SK-N-SH (cell line): ENCODE data around the gene SHQ1. TPM values are rescaled to one million over a fixed set of nuclear protein-coding genes. Genes with fewer than 3 reads are reported as not detected.
A peak's percentile ranks its signal among the peaks of the same experiment; 100 is the strongest.
"Not testable (repeated sequence)": the region's sequence is repeated elsewhere in the genome, so short reads cannot be mapped to it uniquely, and the experiment has no call there.

ENCODE experiments used
- CTCF ChIA-PET: fragments of 300-600, 350-600 bp; formaldehyde crosslinking; extraction: SDS; loops from one replicate; lab custom pipeline; 2021; lab: Yijun Ruan, JAX
- POLR2A ChIA-PET: fragments of 350-600 bp; sonication (Branson Sonifier 250); formaldehyde crosslinking; extraction: SDS; loops from one replicate; lab custom pipeline; 2020; ENCODE audit warnings: antibody characterized with exemption, inconsistent platforms; lab: Yijun Ruan, JAX
- DNase-seq: peaks from one replicate; pipeline ENCODE4 v3.0.0; 2012
- H2AFZ ChIP-seq: fragments of 200-600 bp; sonication (generic); 2 replicates; pipeline ENCODE4 v1.8.1; 2016; ENCODE audit warnings: antibody characterized with exemption, mild to moderate bottlenecking, low read depth
- H3F3A ChIP-seq: fragments of 200-600 bp; sonication (generic); replicated peaks from 2 replicates; pipeline ENCODE3; 2016; ENCODE audit warnings: antibody characterized with exemption, mild to moderate bottlenecking; ENCODE audit not compliant: insufficient read depth
- H3K27ac ChIP-seq, 2 experiments: fragments of 200-500 bp in 1 of 2; fragments of 200-600 bp in 1 of 2; sonication (Bioruptor generic) in 1 of 2; sonication (generic), shearing (Covaris generic) in 1 of 2; 2 replicates each; pipeline versions ENCODE4 v1.5.1 to v1.6.1; 2014 to 2016; ENCODE audit warnings: low read depth in 2 of 2, inconsistent platforms in 1 of 2, low read length in 1 of 2, mild to moderate bottlenecking in 1 of 2, mixed read lengths in 1 of 2
- H3K27me3 ChIP-seq: fragments of 200-600 bp; sonication (generic), shearing (Covaris generic); 2 replicates; pipeline ENCODE4 v1.6.1; 2016; ENCODE audit warnings: mixed run types; ENCODE audit not compliant: insufficient read depth
- H3K36me3 ChIP-seq, 2 experiments: fragments of 200-500 bp in 1 of 2; fragments of 200-600 bp in 1 of 2; sonication (Bioruptor generic) in 1 of 2; sonication (generic) in 1 of 2; replicated peaks in 1 of 2; 2 replicates each; pipeline versions ENCODE3 to v1.5.1; 2014 to 2016; ENCODE audit warnings: low read length in 1 of 2, mild to moderate bottlenecking in 1 of 2; ENCODE audit not compliant: insufficient read depth in 2 of 2, control insufficient read depth in 1 of 2
- H3K4me1 ChIP-seq, 2 experiments: fragments of 200-500 bp in 1 of 2; fragments of 200-600 bp in 1 of 2; sonication (Bioruptor generic) in 1 of 2; sonication (generic), shearing (Covaris generic) in 1 of 2; 2 replicates each; pipeline versions ENCODE4 v1.5.1 to v1.6.1; 2014 to 2016; ENCODE audit warnings: low read depth in 1 of 2, low read length in 1 of 2, mixed run types in 1 of 2; ENCODE audit not compliant: insufficient read depth in 2 of 2, control insufficient read depth in 1 of 2
- H3K4me2 ChIP-seq: fragments of 200-600 bp; sonication (generic), shearing (Covaris generic); 2 replicates; pipeline ENCODE4 v1.6.1; 2017; ENCODE audit warnings: mixed run types
- H3K4me3 ChIP-seq, 2 experiments: fragments of 200-500 bp in 1 of 2; fragments of 200-600 bp in 1 of 2; sonication (Bioruptor generic) in 1 of 2; sonication (generic), shearing (Covaris generic) in 1 of 2; 2 replicates each; pipeline versions ENCODE4 v1.5.1 to v1.8.1; 2014 to 2016; ENCODE audit warnings: low read depth in 2 of 2, inconsistent platforms in 1 of 2, low read length in 1 of 2, mild to moderate bottlenecking in 1 of 2, mixed read lengths in 1 of 2, moderate library complexity in 1 of 2
- H3K79me2 ChIP-seq: fragments of 200-600 bp; sonication (generic); 2 replicates; pipeline ENCODE4 v1.8.1; 2017; ENCODE audit warnings: mild to moderate bottlenecking; ENCODE audit not compliant: insufficient read depth
- H3K9ac ChIP-seq: fragments of 200-600 bp; sonication (generic); 2 replicates; pipeline ENCODE4 v1.6.1; 2017; ENCODE audit warnings: mixed run types
- H3K9me2 ChIP-seq: fragments of 200-600 bp; sonication (generic); 2 replicates; pipeline ENCODE4 v1.6.1; 2017; ENCODE audit warnings: mixed run types
- H3K9me3 ChIP-seq: fragments of 200-600 bp; sonication (generic); 2 replicates; pipeline ENCODE4 v1.6.1; 2017; ENCODE audit warnings: mixed run types, mild to moderate bottlenecking, moderate library complexity
- H4K20me1 ChIP-seq: fragments of 200-600 bp; sonication (generic); 2 replicates; pipeline ENCODE4 v1.6.1; 2017; ENCODE audit warnings: mild to moderate bottlenecking, mixed run types; ENCODE audit not compliant: insufficient read depth
- CHD2 ChIP-seq: fragments of 150-350 bp; IDR thresholded peaks from 2 replicates; pipeline ENCODE4 v1.6.1; 2018; ENCODE audit warnings: low read length; ENCODE audit not compliant: partially characterized antibody
- ELF1 ChIP-seq: IDR thresholded peaks from 2 replicates; pipeline ENCODE4 v1.4.0; 2012
- EP300 ChIP-seq, 2 experiments: IDR thresholded peaks; 2 replicates each; pipeline versions ENCODE4 v1.4.0 to v1.6.1; 2012; ENCODE audit warnings: borderline replicate concordance in 1 of 2, low read depth in 1 of 2, low read length in 1 of 2
- EZH2phosphoT487 ChIP-seq: fragments of 200-600 bp; sonication (generic); IDR thresholded peaks from 2 replicates; pipeline ENCODE4 v1.6.1; 2017; ENCODE audit warnings: low read depth, mixed run types, mild to moderate bottlenecking, antibody characterized with exemption, moderate library complexity, borderline replicate concordance
- FOXM1 ChIP-seq: IDR thresholded peaks from 2 replicates; pipeline ENCODE4 v1.4.0; 2012; ENCODE audit warnings: low read depth, mild to moderate bottlenecking
- MXI1 ChIP-seq: IDR thresholded peaks from 2 replicates; pipeline ENCODE4 v1.6.1; 2012; ENCODE audit warnings: mild to moderate bottlenecking, low read depth, low read length, improper control_type of control experiment
- NFIC ChIP-seq: IDR thresholded peaks from 2 replicates; pipeline ENCODE4 v1.4.0; 2012; ENCODE audit warnings: borderline replicate concordance
- NRF1 ChIP-seq: IDR thresholded peaks from 2 replicates; pipeline ENCODE4 v1.6.1; 2012; ENCODE audit warnings: low read depth, mild to moderate bottlenecking, low read length
- RXRA ChIP-seq: IDR thresholded peaks from 2 replicates; pipeline ENCODE4 v1.4.0; 2012; ENCODE audit warnings: low read depth, mild to moderate bottlenecking, borderline replicate concordance
- SIN3A ChIP-seq: IDR thresholded peaks from 2 replicates; pipeline ENCODE4 v1.6.1; 2012; ENCODE audit warnings: low read depth, mild to moderate bottlenecking, low read length, moderate library complexity, borderline replicate concordance
- TCF12 ChIP-seq: IDR thresholded peaks from 2 replicates; pipeline ENCODE4 v1.4.0; 2012
- WGBS: methylation state at CpG from one replicate; pipeline ENCODE4 v1.1.6; 2017; ENCODE audit warnings: low lambda C conversion rate; 5-methylcytosine and 5-hydroxymethylcytosine counted together
- polyA plus RNA-seq, 3 experiments: library from polyadenylated mRNA; depleted of rRNA; stranded (reverse); fragments of >200 nt; gene quantifications; 2 replicates each; pipeline ENCODE4 v1.2.3, GENCODE V29; 2012
- TF ChIP-seq, protein P1 (sequence below): IDR thresholded peaks from 2 replicates; pipeline ENCODE4 v1.4.0; 2012; ENCODE audit warnings: low read depth, borderline replicate concordance
- TF ChIP-seq, protein P2 (sequence below): IDR thresholded peaks from 2 replicates; pipeline ENCODE4 v1.4.0; 2012; ENCODE audit warnings: low read depth, borderline replicate concordance

SHQ1 gene
- polyA plus RNA-seq, 1 of the 3 experiments (the other 2 are of a cell fraction) = 10.5 TPM

DNA sequence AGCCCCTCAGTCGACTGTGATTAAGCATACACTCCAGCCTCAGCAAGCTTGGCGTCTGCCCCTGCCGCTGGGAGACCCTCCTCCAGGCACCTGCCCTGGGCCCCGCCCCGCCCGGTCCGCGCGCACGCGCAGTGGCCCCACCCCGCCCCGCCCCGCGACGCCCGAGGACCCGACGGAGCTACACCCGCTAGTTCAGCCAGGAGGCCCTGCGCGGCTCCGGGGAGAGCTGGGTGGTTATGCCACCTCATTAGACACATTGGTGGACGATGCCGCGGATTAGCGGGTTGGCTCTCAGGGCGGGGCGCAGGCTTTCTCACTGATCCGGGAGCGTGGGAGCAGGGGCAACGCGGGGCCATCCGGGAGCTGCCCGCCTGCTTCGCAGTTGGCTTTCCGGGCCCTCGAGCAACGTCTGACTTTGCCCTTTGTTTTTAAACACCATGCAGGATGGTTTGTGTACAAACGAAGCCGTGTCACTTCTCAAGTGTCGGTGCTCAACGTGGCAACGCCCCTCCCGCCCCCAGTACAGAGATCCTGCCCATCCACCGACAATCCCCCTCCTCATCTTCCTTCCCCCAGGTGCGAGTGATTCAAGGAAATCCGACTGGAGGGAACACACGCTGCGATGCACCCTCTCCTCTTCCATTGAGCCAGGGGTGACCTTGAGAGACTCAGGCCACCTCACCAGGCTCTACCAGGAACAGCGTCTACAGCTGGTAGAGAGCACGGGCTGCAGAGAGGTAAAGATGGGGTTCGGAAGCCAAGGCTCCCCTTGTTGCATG lies 109.3 kb downstream of the SHQ1 start:
- Histone ChIP-seq H3K36me3 (no peaks in the 10 kb centered on the region), H3K27ac (peak overlapping the region in 1 of 2 experiments; percentile 43; a peak in 1 of 4 replicates), H3K9me3 (no peaks in the 10 kb centered on the region), H3K4me3 (peak overlapping the region; percentile 39 to 47; a peak in 3 of 4 replicates), H3K4me1 (peaks cover 0 to 14% of the 10 kb centered on the region in 2 experiments; a peak in 1 of 4 replicates), H3K4me2 (peak overlapping the region; percentile 52), H3K27me3 (no peaks in the 10 kb centered on the region), H2AFZ (no peak overlapping the region), H3K9ac (no peak overlapping the region), H3F3A (no peaks in the 10 kb centered on the region), H4K20me1 (no peaks in the 10 kb centered on the region), H3K9me2 (no peaks in the 10 kb centered on the region), H3K79me2 (no peaks in the 10 kb centered on the region)
- POLR2A ChIA-PET = interaction anchor here (0.7 to 1.6 kb wide), 4 partner anchors 14 to 73 kb away, joined by 3 to 8 read pairs (median 4); no protein-coding TSS in a partner anchor
- peak; percentile 97 for DNase-seq
- no peak for TF ChIP-seq MXI1
- TF ChIP-seq NRF1 = peak; percentile 55; the same call in 1 of the 2 replicates
- WGBS = 30% methylated on average over 26 of the region's 53 CpGs
- CTCF ChIA-PET = interaction anchor here (1.0 to 1.9 kb wide), 6 partner anchors 20 to 783 kb away, joined by 3 to 7 read pairs (median 4); no protein-coding TSS in a partner anchor

DNA sequence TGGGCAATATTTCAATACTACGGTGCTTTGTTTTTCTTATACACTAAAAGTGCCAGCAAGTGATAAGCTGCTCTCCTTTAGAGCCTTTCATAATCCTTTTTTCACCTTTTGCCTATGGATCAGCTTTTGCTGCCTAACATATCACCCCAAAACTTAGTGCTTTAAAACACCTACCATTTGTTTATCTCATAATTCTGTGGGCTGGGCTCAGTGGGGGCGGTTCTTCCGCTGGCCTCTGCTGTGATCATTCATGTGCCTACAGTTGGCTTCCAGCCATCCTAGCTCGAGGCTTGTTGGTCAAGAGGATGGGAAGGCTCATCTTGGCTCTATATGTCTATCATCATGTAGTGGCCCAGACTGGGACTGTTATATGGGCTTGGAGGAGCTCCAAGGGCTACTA lies 113.2 kb downstream of the SHQ1 start:
- 89% methylated on average over 3 of the region's 4 CpGs for WGBS
- H3K4me1 ChIP-seq = peaks cover 0 to 13% of the 10 kb centered on the region in 2 experiments; a peak in 1 of 4 replicates
- H3F3A ChIP-seq, H3K9me3 ChIP-seq, H3K36me3 ChIP-seq, H4K20me1 ChIP-seq, POLR2A ChIA-PET, DNase-seq, H3K9ac ChIP-seq, H3K9me2 ChIP-seq, H2AFZ ChIP-seq, H3K79me2 ChIP-seq, H3K4me3 ChIP-seq, H3K27me3 ChIP-seq, H3K4me2 ChIP-seq, CTCF ChIA-PET, H3K27ac ChIP-seq: not testable (repeated sequence)

DNA sequence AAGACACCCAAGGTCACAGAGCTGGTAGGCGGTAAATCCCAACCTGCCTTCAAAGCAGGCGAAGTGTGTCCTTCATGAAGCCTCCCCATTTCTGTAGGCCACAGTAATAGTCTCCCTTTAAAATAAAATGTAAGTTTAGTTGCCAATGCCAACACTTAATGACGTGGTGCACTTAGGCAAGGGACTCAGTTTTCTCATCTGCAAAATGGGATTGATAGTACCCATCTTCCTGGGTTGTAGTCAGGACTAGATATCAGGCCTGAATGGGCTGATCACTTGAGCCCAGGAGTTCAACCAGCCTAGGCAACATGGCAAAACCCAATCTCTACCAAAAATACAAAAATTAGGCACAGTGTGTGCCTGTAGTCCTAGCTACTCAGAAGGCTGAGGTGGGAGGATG lies 114.6 kb downstream of the SHQ1 start:
- no peak overlapping the region for H3K9ac ChIP-seq
- 62% methylated on average over 3 of the region's 3 CpGs for WGBS
- H3F3A ChIP-seq = no peaks in the 10 kb centered on the region
- H3K4me1 ChIP-seq = peaks cover 0 to 5% of the 10 kb centered on the region in 2 experiments; a peak in 1 of 4 replicates
- TF ChIP-seq CHD2 (no peak), FOXM1 (no peak), EP300 (IDR thresholded peaks at IDR 0.05; ENCODE audit: borderline replicate concordance in 1 of 2, low read depth in 1 of 2, low read length in 1 of 2) (no peak), ELF1 (no peak), EZH2phosphoT487 (no peak), NFIC (no peak), SIN3A (no peak), TCF12 (no peak), RXRA (no peak)
- TF ChIP-seq, protein P1, sequence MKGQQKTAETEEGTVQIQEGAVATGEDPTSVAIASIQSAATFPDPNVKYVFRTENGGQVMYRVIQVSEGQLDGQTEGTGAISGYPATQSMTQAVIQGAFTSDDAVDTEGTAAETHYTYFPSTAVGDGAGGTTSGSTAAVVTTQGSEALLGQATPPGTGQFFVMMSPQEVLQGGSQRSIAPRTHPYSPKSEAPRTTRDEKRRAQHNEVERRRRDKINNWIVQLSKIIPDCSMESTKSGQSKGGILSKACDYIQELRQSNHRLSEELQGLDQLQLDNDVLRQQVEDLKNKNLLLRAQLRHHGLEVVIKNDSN = no peak
- TF ChIP-seq, protein P2, sequence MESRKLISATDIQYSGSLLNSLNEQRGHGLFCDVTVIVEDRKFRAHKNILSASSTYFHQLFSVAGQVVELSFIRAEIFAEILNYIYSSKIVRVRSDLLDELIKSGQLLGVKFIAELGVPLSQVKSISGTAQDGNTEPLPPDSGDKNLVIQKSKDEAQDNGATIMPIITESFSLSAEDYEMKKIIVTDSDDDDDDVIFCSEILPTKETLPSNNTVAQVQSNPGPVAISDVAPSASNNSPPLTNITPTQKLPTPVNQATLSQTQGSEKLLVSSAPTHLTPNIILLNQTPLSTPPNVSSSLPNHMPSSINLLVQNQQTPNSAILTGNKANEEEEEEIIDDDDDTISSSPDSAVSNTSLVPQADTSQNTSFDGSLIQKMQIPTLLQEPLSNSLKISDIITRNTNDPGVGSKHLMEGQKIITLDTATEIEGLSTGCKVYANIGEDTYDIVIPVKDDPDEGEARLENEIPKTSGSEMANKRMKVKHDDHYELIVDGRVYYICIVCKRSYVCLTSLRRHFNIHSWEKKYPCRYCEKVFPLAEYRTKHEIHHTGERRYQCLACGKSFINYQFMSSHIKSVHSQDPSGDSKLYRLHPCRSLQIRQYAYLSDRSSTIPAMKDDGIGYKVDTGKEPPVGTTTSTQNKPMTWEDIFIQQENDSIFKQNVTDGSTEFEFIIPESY = no peak
- no peaks in the 10 kb centered on the region for H3K27me3 ChIP-seq
- H3K36me3 ChIP-seq = no peaks in the 10 kb centered on the region
- no peak overlapping the region for H2AFZ ChIP-seq
- H3K27ac ChIP-seq = no peak overlapping the region
- no peak overlapping the region for H3K4me3 ChIP-seq
- no peak overlapping the region for H3K4me2 ChIP-seq
- H3K79me2 ChIP-seq = no peaks in the 10 kb centered on the region
- no peaks in the 10 kb centered on the region for H4K20me1 ChIP-seq
- ChIA-PET POLR2A (no interaction called here), CTCF (no interaction called here)
- no peaks in the 10 kb centered on the region for H3K9me2 ChIP-seq
- H3K9me3 ChIP-seq = no peaks in the 10 kb centered on the region
- DNase-seq = no peak

DNA sequence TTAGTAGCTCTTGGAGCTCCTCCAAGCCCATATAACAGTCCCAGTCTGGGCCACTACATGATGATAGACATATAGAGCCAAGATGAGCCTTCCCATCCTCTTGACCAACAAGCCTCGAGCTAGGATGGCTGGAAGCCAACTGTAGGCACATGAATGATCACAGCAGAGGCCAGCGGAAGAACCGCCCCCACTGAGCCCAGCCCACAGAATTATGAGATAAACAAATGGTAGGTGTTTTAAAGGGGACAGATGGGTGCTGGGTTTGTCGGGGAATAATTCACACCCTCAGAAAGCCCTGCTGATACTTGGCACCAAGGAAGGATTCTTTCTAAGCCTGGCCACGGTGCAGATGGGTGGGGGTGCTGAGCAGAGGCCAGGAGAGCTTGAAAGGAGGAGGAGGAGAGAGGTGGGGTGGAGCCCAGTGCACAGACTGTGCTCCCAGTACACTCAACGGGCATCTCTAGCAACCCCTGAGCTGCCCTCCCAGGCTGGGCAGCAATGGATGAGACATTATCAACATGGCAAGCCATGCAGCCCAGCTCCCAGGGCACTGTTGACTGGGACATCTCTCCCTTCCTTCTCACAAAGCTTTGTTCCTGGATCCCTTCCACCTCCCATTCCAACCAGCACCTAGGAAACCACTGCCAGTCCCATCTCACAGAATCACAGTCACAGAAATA lies 115.4 kb downstream of the SHQ1 start:
- DNase-seq, H3K4me1 ChIP-seq, H3K9me3 ChIP-seq, H3K27ac ChIP-seq, H3K27me3 ChIP-seq, H3F3A ChIP-seq, H2AFZ ChIP-seq, POLR2A ChIA-PET, H3K9me2 ChIP-seq, H3K4me2 ChIP-seq, H3K36me3 ChIP-seq, H3K9ac ChIP-seq, H3K79me2 ChIP-seq, H4K20me1 ChIP-seq, H3K4me3 ChIP-seq, CTCF ChIA-PET: not testable (repeated sequence)
- 36% methylated on average over 3 of the region's 6 CpGs for WGBS
